H1 (cell line): ENCODE measurements around the gene KIF3B. TPM values are rescaled to one million over a fixed set of nuclear protein-coding genes. Genes with fewer than 3 reads are reported as not detected.

Source experiments
- CTCF ChIA-PET: fragments of 300-600 bp; sonication (Branson Sonifier 250); formaldehyde crosslinking; loops from one replicate; lab custom pipeline; 2021; ENCODE audit not compliant: partially characterized antibody; lab: Charles Lee
- POLR2A ChIA-PET: fragments of 300-600 bp; sonication (Branson Sonifier 250); formaldehyde crosslinking; loops from one replicate; lab custom pipeline; 2021; ENCODE audit warnings: inconsistent platforms; ENCODE audit not compliant: partially characterized antibody; lab: Charles Lee
- DNase-seq, 2 experiments: peaks; one replicate each; pipeline versions ENCODE4 v3.0.0 to v3.0.0-alpha.2; 2010 to 2022; ENCODE audit warnings: low spot score in 2 of 2, low read depth in 1 of 2, mixed read lengths in 1 of 2
- FAIRE-seq: peaks from 2 replicates; lab custom pipeline; 2011; peaks lifted over from hg19 to GRCh38; lab: Jason Lieb, UNC
- H2AFZ ChIP-seq: 2 replicates; pipeline ENCODE4 v1.8.1; 2012; ENCODE audit warnings: low read length, inconsistent platforms
- H2AK5ac ChIP-seq: 2 replicates; pipeline ENCODE4 v1.6.1; 2013; ENCODE audit warnings: low read depth, low read length
- H2BK120ac ChIP-seq: replicated peaks from 2 replicates; pipeline ENCODE3; 2013; ENCODE audit warnings: low read depth, low read length, inconsistent platforms
- H2BK12ac ChIP-seq: 2 replicates; pipeline ENCODE4 v1.6.1; 2013; ENCODE audit warnings: low read depth, low read length
- H2BK15ac ChIP-seq: 2 replicates; pipeline ENCODE4 v1.6.1; 2013; ENCODE audit warnings: low read length
- H2BK20ac ChIP-seq: 2 replicates; pipeline ENCODE4 v1.6.1; 2013; ENCODE audit warnings: low read length
- H2BK5ac ChIP-seq: 2 replicates; pipeline ENCODE4 v1.6.1; 2013; ENCODE audit warnings: low read depth, low read length
- H3K14ac ChIP-seq: 2 replicates; pipeline ENCODE4 v1.6.1; 2013; ENCODE audit warnings: inconsistent platforms; ENCODE audit not compliant: insufficient read length
- H3K18ac ChIP-seq: 2 replicates; pipeline ENCODE4 v1.6.1; 2013; ENCODE audit warnings: low read length; ENCODE audit errors: extremely low read depth
- H3K23ac ChIP-seq: 2 replicates; pipeline ENCODE4 v1.6.1; 2013; ENCODE audit warnings: inconsistent platforms; ENCODE audit not compliant: insufficient read length
- H3K23me2 ChIP-seq: 2 replicates; pipeline ENCODE4 v1.6.1; 2013; ENCODE audit warnings: low read depth, low read length
- H3K27ac ChIP-seq: 2 replicates; pipeline ENCODE4 v1.6.1; 2011; ENCODE audit warnings: low read depth, low read length, inconsistent platforms
- H3K27me3 ChIP-seq, 4 experiments: replicated peaks in 1 of 4; 1 replicate in 1 of 4; 2 replicates in 3 of 4; pipeline versions ENCODE4 v1.6.1 to v1.8.1; 2011 to 2013; ENCODE audit warnings: low read length in 3 of 4, mild to moderate bottlenecking in 3 of 4, inconsistent platforms in 2 of 4, mixed read lengths in 2 of 4, moderate library complexity in 1 of 4; ENCODE audit not compliant: control insufficient read depth in 3 of 4, insufficient read depth in 3 of 4; ENCODE audit errors: extremely low read depth in 1 of 4
- H3K36me3 ChIP-seq, 4 experiments: 2 replicates each; pipeline versions ENCODE4 v1.6.1 to v1.8.1; 2011 to 2013; ENCODE audit warnings: mild to moderate bottlenecking in 4 of 4, low read length in 3 of 4, moderate library complexity in 2 of 4, control low read depth in 1 of 4, inconsistent platforms in 1 of 4; ENCODE audit not compliant: insufficient read depth in 4 of 4, control insufficient read depth in 2 of 4
- H3K4ac ChIP-seq: replicated peaks from 2 replicates; pipeline ENCODE3; 2013; ENCODE audit warnings: low read length, low read depth, mixed read lengths, inconsistent platforms; ENCODE audit not compliant: insufficient read length
- H3K4me1 ChIP-seq, 4 experiments: replicated peaks in 1 of 4; 1 replicate in 1 of 4; 2 replicates in 3 of 4; pipeline versions ENCODE4 v1.6.1 to v1.8.1; 2011 to 2013; ENCODE audit warnings: low read length in 3 of 4, inconsistent platforms in 2 of 4, mixed read lengths in 1 of 4; ENCODE audit not compliant: insufficient read depth in 4 of 4, control insufficient read depth in 3 of 4
- H3K4me2 ChIP-seq, 2 experiments: 2 replicates each; pipeline versions ENCODE4 v1.6.1 to v1.8.1; 2011 to 2013; ENCODE audit warnings: low read depth in 2 of 2, low read length in 2 of 2, control low read depth in 1 of 2, inconsistent platforms in 1 of 2, mild to moderate bottlenecking in 1 of 2; ENCODE audit not compliant: insufficient read depth in 1 of 2
- H3K4me3 ChIP-seq, 4 experiments: fragments of 200-600, 300-600 bp in 1 of 4; sonication (generic), shearing (Covaris generic), sonication (Bioruptor Twin) in 1 of 4; 2 replicates each; pipeline versions ENCODE4 v1.5.1 to v1.8.1; 2011 to 2016; ENCODE audit warnings: low read length in 4 of 4, low read depth in 3 of 4, control low read depth in 2 of 4, inconsistent platforms in 2 of 4, mild to moderate bottlenecking in 2 of 4, mixed read lengths in 1 of 4, moderate library complexity in 1 of 4; ENCODE audit not compliant: insufficient read depth in 2 of 4; ENCODE audit errors: extremely low read depth in 1 of 4
- H3K56ac ChIP-seq: replicated peaks from 2 replicates; pipeline ENCODE3; 2013; ENCODE audit warnings: low read depth, mild to moderate bottlenecking, mixed read lengths, low read length, inconsistent platforms; ENCODE audit not compliant: insufficient read length
- H3K79me1 ChIP-seq: 2 replicates; pipeline ENCODE4 v1.6.1; 2013; ENCODE audit warnings: low read depth, low read length, control low read depth
- H3K79me2 ChIP-seq, 2 experiments: 2 replicates each; pipeline versions ENCODE4 v1.6.1 to v1.8.1; 2012 to 2013; ENCODE audit warnings: low read length in 2 of 2, mild to moderate bottlenecking in 2 of 2, inconsistent platforms in 1 of 2; ENCODE audit not compliant: insufficient read depth in 2 of 2, control insufficient read depth in 1 of 2
- H3K9ac ChIP-seq, 4 experiments: replicated peaks in 1 of 4; 1 replicate in 1 of 4; 2 replicates in 3 of 4; pipeline versions ENCODE4 v1.6.1 to v1.8.1; 2011 to 2013; ENCODE audit warnings: low read depth in 3 of 4, low read length in 3 of 4, control low read depth in 2 of 4, mild to moderate bottlenecking in 2 of 4, moderate library complexity in 2 of 4, inconsistent platforms in 1 of 4; ENCODE audit errors: extremely low read depth in 1 of 4
- H3K9me3 ChIP-seq, 2 experiments: 2 replicates each; pipeline versions ENCODE4 v1.6.1 to v1.8.1; 2012 to 2013; ENCODE audit warnings: mild to moderate bottlenecking in 2 of 2, moderate library complexity in 2 of 2, control low read depth in 1 of 2, inconsistent platforms in 1 of 2, low read depth in 1 of 2, low read length in 1 of 2, mixed read lengths in 1 of 2; ENCODE audit not compliant: insufficient read depth in 2 of 2
- H4K20me1 ChIP-seq, 2 experiments: replicated peaks in 1 of 2; 2 replicates each; pipeline versions ENCODE3 to v1.8.1; 2011 to 2013; ENCODE audit warnings: inconsistent platforms in 2 of 2, low read length in 2 of 2, mild to moderate bottlenecking in 1 of 2; ENCODE audit not compliant: insufficient read depth in 2 of 2, control insufficient read depth in 1 of 2
- H4K5ac ChIP-seq: 2 replicates; pipeline ENCODE4 v1.6.1; 2013; ENCODE audit warnings: low read length, low read depth, mixed read lengths, inconsistent platforms; ENCODE audit not compliant: insufficient read length
- H4K8ac ChIP-seq: 2 replicates; pipeline ENCODE4 v1.8.0; 2013; ENCODE audit warnings: mild to moderate bottlenecking, moderate library complexity, low read length, inconsistent platforms; ENCODE audit not compliant: insufficient read depth; ENCODE audit errors: extremely low read depth
- H4K91ac ChIP-seq: replicated peaks from 2 replicates; pipeline ENCODE3; 2013; ENCODE audit warnings: low read length, mixed read lengths, inconsistent platforms; ENCODE audit not compliant: insufficient read length
- EGR1 ChIP-seq: IDR thresholded peaks from 2 replicates; pipeline ENCODE4 v1.6.1; 2011; ENCODE audit warnings: low read depth, low read length, borderline replicate concordance
- EP300 ChIP-seq, 2 experiments: IDR thresholded peaks; 1 replicate in 1 of 2; 2 replicates in 1 of 2; pipeline ENCODE4 v1.6.1; 2011 to 2012; ENCODE audit warnings: low read depth in 2 of 2, low read length in 2 of 2, mild to moderate bottlenecking in 2 of 2, borderline replicate concordance in 1 of 2, inconsistent platforms in 1 of 2, moderate library complexity in 1 of 2
- PHF8 ChIP-seq: fragments of 200-600 bp; sonication (generic); conservative IDR thresholded peaks from 2 replicates; pipeline ENCODE4 v1.7.1; 2012; ENCODE audit warnings: low read depth, mild to moderate bottlenecking, inconsistent platforms, low read length, moderate library complexity
- RBBP5 ChIP-seq: IDR thresholded peaks from 2 replicates; pipeline ENCODE4 v1.7.1; 2012; ENCODE audit warnings: low read depth, mild to moderate bottlenecking, inconsistent platforms, low read length, moderate library complexity, borderline replicate concordance
- RFX5 ChIP-seq: IDR thresholded peaks from 2 replicates; pipeline ENCODE4 v1.6.1; 2011; ENCODE audit warnings: low read depth, low read length, improper control_type of control experiment, borderline replicate concordance
- SIX5 ChIP-seq: IDR thresholded peaks from 2 replicates; pipeline ENCODE4 v1.6.1; 2011; ENCODE audit warnings: mild to moderate bottlenecking, low read depth, low read length
- SP1 ChIP-seq: IDR thresholded peaks from 2 replicates; pipeline ENCODE4 v1.6.1; 2011; ENCODE audit warnings: low read depth, low read length
- SP4 ChIP-seq: IDR thresholded peaks from 2 replicates; pipeline ENCODE4 v1.6.1; 2012; ENCODE audit warnings: low read length, inconsistent platforms
- WGBS, 2 experiments: shearing (Covaris generic) in 1 of 2; methylation state at CpG; one replicate each; pipeline versions ENCODE4 v1.1.6 to v1.1.7; 2013 to 2015; ENCODE audit warnings: low lambda C conversion rate in 2 of 2, mixed read lengths in 2 of 2, inconsistent platforms in 1 of 2, low coverage in 1 of 2, missing lambda C conversion rate in 1 of 2; ENCODE audit not compliant: insufficient replicate concordance in 2 of 2, insufficient coverage in 1 of 2, insufficient read length in 1 of 2; ENCODE audit errors: extremely low coverage in 1 of 2, missing lambda C conversion rate in 1 of 2; 5-methylcytosine and 5-hydroxymethylcytosine counted together
- polyA plus RNA-seq, 7 experiments: library from polyadenylated mRNA; depleted of rRNA in 3 of 7; stranded (reverse) in 5 of 7; unstranded in 2 of 7; fragments of >200 nt in 5 of 7; fragments of 200-250 nt in 2 of 7; gene quantifications; 1 replicate in 5 of 7; 2 replicates in 1 of 7; 4 replicates in 1 of 7; pipeline versions ENCODE4 v1.2.1 to v1.2.3, GENCODE V29; 2011 to 2013; ENCODE audit warnings: missing spikeins in 2 of 7, mixed read lengths in 2 of 7
- total RNA-seq: library from RNA; stranded (reverse); fragmentation: NEBNext Ultra II Directional; extraction: Animal tissue kit (Norgen Biotek cat#: 25700); gene quantifications from 2 replicates; pipeline ENCODE4 v1.2.1, GENCODE V29; 2021
- TF ChIP-seq, protein P1 (sequence below): IDR thresholded peaks from 2 replicates; pipeline ENCODE4 v1.6.1; 2012; ENCODE audit warnings: low read length, inconsistent platforms

The KIF3B gene
- total and polyA plus RNA-seq, 2 of the 8 experiments (the other 6 are each of a cell fraction or from before 2014, with no cell fraction given) = 10.1 to 22.4 TPM

GRCh38 chr20:32350421-32350820 lies 73.0 kb downstream of the KIF3B start:
- WGBS, 2 experiments = 83% methylated on average over 3 of the region's 3 CpGs; no CpG with 5 or more reads in 1 of the 2 experiments
- Histone ChIP-seq H4K5ac (no peak overlapping the region), H3K79me2 (no peaks in the 10 kb centered on the region), H4K20me1 (no peaks in the 10 kb centered on the region), H3K4me2 (no peak overlapping the region), H3K9me3 (no peaks in the 10 kb centered on the region), H2BK15ac (no peak overlapping the region), H4K8ac (no peak overlapping the region), H3K4me3 (no peak overlapping the region), H2BK12ac (no peak overlapping the region), H4K91ac (no peak overlapping the region), H2AK5ac (no peak overlapping the region), H3K36me3 (no peaks in the 10 kb centered on the region), H3K27ac (no peak overlapping the region), H3K4ac (no peak overlapping the region), H3K27me3 (no peaks in the 10 kb centered on the region; a peak in 2 of 7 replicates), H3K23me2 (no peaks in the 10 kb centered on the region), H2BK5ac (no peak overlapping the region), H3K9ac (no peak overlapping the region), H2AFZ (no peak overlapping the region), H3K56ac (no peak overlapping the region), H3K23ac (no peak overlapping the region), H3K79me1 (no peaks in the 10 kb centered on the region), H3K18ac (no peak overlapping the region), H3K14ac (no peak overlapping the region), H3K4me1 (no peaks in the 10 kb centered on the region), H2BK20ac (no peak overlapping the region), H2BK120ac (no peak overlapping the region)
- DNase-seq = no peak
- no peak for FAIRE-seq
- ChIA-PET CTCF (interaction anchor here (2.1 kb wide), 1 partner anchor 12 kb away, joined by 14 read pairs; no protein-coding TSS in a partner anchor), POLR2A (no interaction called here)
- TF ChIP-seq, protein P1, sequence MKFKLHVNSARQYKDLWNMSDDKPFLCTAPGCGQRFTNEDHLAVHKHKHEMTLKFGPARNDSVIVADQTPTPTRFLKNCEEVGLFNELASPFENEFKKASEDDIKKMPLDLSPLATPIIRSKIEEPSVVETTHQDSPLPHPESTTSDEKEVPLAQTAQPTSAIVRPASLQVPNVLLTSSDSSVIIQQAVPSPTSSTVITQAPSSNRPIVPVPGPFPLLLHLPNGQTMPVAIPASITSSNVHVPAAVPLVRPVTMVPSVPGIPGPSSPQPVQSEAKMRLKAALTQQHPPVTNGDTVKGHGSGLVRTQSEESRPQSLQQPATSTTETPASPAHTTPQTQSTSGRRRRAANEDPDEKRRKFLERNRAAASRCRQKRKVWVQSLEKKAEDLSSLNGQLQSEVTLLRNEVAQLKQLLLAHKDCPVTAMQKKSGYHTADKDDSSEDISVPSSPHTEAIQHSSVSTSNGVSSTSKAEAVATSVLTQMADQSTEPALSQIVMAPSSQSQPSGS = no peak
- no peak for TF ChIP-seq RFX5
- TF ChIP-seq EGR1 = no peak
- no peak for TF ChIP-seq EP300 (IDR thresholded peaks at IDR 0.05; ENCODE audit: borderline replicate concordance in 1 of 2, low read depth in 2 of 2, low read length in 2 of 2)
- no peak for TF ChIP-seq SP1
- no peak for TF ChIP-seq RBBP5
- no peak for TF ChIP-seq SP4
- TF ChIP-seq SIX5 = no peak
- TF ChIP-seq PHF8 = no peak
